OCI-LY7 (cell line): ENCODE data around the gene TTLL3. TPM values are rescaled to one million over a fixed set of nuclear protein-coding genes. Genes with fewer than 3 reads are reported as not detected.

Experiments used
- BruUV-seq: library from RNA; stranded (reverse); fragments of 400-500 nt; replicated peaks from 2 replicates; lab custom pipeline; 2021; lab: Mats Ljungman, UMichigan
- CTCF ChIA-PET: fragments of 300-600 bp; sonication (Branson Sonifier 250); formaldehyde crosslinking; loops from one replicate; lab custom pipeline; 2022; ENCODE audit warnings: antibody characterized with exemption; ENCODE audit not compliant: unreplicated experiment; lab: Charles Lee
- POLR2A ChIA-PET: fragments of 300-600 bp; sonication (Branson Sonifier 250); formaldehyde crosslinking; loops from one replicate; lab custom pipeline; 2022; ENCODE audit warnings: antibody characterized with exemption; lab: Charles Lee
- DNase-seq: peaks from one replicate; pipeline ENCODE4 v3.0.0-alpha.2; 2015; ENCODE audit warnings: low spot score
- H2AFZ ChIP-seq: fragments of 200-600 bp; sonication (generic), shearing (Covaris generic); 2 replicates; pipeline ENCODE4 v1.6.1; 2014; ENCODE audit warnings: mild to moderate bottlenecking, antibody characterized with exemption, low read length, moderate library complexity
- H3K27ac ChIP-seq: fragments of 200-600 bp; sonication (generic); 2 replicates; pipeline ENCODE4 v1.5.1; 2014; ENCODE audit warnings: mixed run types, low read depth, mild to moderate bottlenecking, moderate library complexity, low read length, inconsistent platforms; ENCODE audit not compliant: poor library complexity, severe bottlenecking
- H3K36me3 ChIP-seq: fragments of 200-600 bp; sonication (generic); 2 replicates; pipeline ENCODE4 v1.6.1; 2014; ENCODE audit warnings: mild to moderate bottlenecking, antibody characterized with exemption, low read length, moderate library complexity, mixed read lengths; ENCODE audit not compliant: insufficient read depth
- H3K4me1 ChIP-seq: fragments of 200-600 bp; sonication (generic); 2 replicates; pipeline ENCODE4 v1.5.1; 2014; ENCODE audit warnings: mild to moderate bottlenecking, low read length; ENCODE audit not compliant: insufficient read depth, poor library complexity, severe bottlenecking
- H3K4me2 ChIP-seq: fragments of 200-600 bp; sonication (generic); 2 replicates; pipeline ENCODE4 v1.6.1; 2014; ENCODE audit warnings: mild to moderate bottlenecking, low read length
- H3K4me3 ChIP-seq: fragments of 200-600 bp; sonication (generic); 2 replicates; pipeline ENCODE4 v1.5.1; 2014; ENCODE audit warnings: mild to moderate bottlenecking, low read depth, low read length; ENCODE audit not compliant: poor library complexity, severe bottlenecking
- H3K79me2 ChIP-seq: fragments of 200-600 bp; sonication (generic); 2 replicates; pipeline ENCODE4 v1.6.1; 2016; ENCODE audit warnings: low read depth, mild to moderate bottlenecking, low read length, moderate library complexity, mixed read lengths; ENCODE audit not compliant: insufficient read depth
- H3K9me2 ChIP-seq: fragments of 200-600 bp; sonication (generic); 2 replicates; pipeline ENCODE4 v1.6.1; 2016; ENCODE audit warnings: mild to moderate bottlenecking, low read length, mixed read lengths; ENCODE audit not compliant: insufficient read depth
- H3K9me3 ChIP-seq: fragments of 200-600 bp; sonication (generic); 2 replicates; pipeline ENCODE4 v1.6.1; 2014; ENCODE audit warnings: mild to moderate bottlenecking, mixed run types, low read length, mixed read lengths
- H4K20me1 ChIP-seq: fragments of 200-600 bp; sonication (generic); 2 replicates; pipeline ENCODE4 v1.6.1; 2014; ENCODE audit warnings: mild to moderate bottlenecking, antibody characterized with exemption, low read length, moderate library complexity, mixed read lengths; ENCODE audit not compliant: insufficient read depth
- EZH2phosphoT487 ChIP-seq: fragments of 200-600 bp; sonication (generic); IDR thresholded peaks from 2 replicates; pipeline ENCODE4 v1.6.1; 2018; ENCODE audit warnings: low read depth, borderline replicate concordance, mild to moderate bottlenecking, mixed run types, antibody characterized with exemption, low read length, moderate library complexity, mixed read lengths
- intact Hi-C: fragments of 100-400 bp; cut with micrococcal nuclease; formaldehyde crosslinking; loops from one replicate; pipeline ENCODE4 v1.10.0; 2022; ENCODE audit not compliant: unreplicated experiment
- total RNA-seq, 2 experiments: library from RNA; depleted of rRNA in 1 of 2; stranded (reverse); fragments of >200 nt in 1 of 2; shearing (Covaris generic) in 1 of 2; gene quantifications; 2 replicates each; pipeline ENCODE4 v1.2.3, GENCODE V29; 2014 to 2022
- TF ChIP-seq, protein P1 (sequence below): fragments of 200-600 bp; sonication (generic); conservative IDR thresholded peaks from 2 replicates; pipeline ENCODE4 v1.5.1; 2014; ENCODE audit warnings: mild to moderate bottlenecking, antibody characterized with exemption, low read length, moderate library complexity, mixed read lengths

TTLL3 gene
- total RNA-seq, 2 experiments from 2014 or later: 65.4 to 127 TPM

DNA sequence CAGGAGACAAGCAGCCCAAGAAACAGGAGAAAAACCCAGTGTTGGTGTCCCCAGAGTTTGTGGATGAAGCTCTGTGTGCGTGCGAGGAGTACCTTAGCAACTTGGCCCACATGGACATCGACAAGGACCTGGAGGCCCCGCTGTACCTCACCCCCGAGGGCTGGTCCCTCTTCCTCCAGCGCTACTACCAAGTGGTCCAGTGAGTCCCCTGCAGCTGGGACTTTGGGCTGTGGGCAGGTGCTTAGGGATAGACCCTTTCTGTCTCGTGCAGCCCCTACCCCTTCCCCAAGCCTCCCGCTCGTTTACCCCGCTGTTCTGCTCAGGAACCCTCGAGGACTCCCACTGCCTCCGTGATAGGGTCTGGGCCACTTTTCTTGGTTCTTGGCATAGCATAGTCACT, 10.5 kb downstream of the TTLL3 start:
- POLR2A ChIA-PET: no interaction called here
- BruUV-seq: no TSS peak
- no peaks in the 10 kb centered on the region for H3K79me2 ChIP-seq

DNA sequence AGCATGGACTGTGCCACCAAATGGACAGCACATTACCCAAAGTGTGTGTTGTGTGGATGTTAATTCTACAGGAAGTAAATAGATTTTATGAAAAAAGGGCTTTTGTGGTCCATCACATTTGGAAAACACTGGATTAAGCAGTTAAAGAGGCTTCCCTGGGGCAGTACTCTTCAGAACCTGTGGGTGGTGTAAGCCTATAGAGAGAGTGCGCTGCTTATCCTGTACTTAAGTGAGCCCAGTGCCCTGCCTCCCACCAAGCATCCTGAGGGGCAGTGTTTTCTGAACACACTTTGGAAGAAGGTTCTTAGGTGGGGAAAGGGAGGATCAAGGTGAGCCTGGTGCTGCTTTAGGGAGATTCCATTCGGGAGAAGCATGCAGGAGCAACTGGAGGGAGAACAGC, 10.9 kb downstream of the TTLL3 start:
- H3K27ac ChIP-seq: no peak overlapping the region
- H3K9me2 ChIP-seq: no peaks in the 10 kb centered on the region
- H3K9me3 ChIP-seq: no peaks in the 10 kb centered on the region
- no peak overlapping the region for H3K4me3 ChIP-seq
- ChIA-PET POLR2A (interaction anchor here (0.6 to 1.3 kb wide), 2 partner anchors 9 to 46 kb away, joined by 3 to 4 read pairs; no protein-coding TSS in a partner anchor), CTCF (interaction anchor here (0.5 kb wide), 1 partner anchor 94 kb away, joined by 6 read pairs; no protein-coding TSS in a partner anchor)
- peaks cover 13% of the 10 kb centered on the region; the same call in 1 of the 2 replicates for H3K36me3 ChIP-seq
- H2AFZ ChIP-seq: no peak overlapping the region
- H3K79me2 ChIP-seq: no peaks in the 10 kb centered on the region
- peak; percentile 15 for DNase-seq
- no peak for TF ChIP-seq EZH2phosphoT487
- TF ChIP-seq, protein P1, sequence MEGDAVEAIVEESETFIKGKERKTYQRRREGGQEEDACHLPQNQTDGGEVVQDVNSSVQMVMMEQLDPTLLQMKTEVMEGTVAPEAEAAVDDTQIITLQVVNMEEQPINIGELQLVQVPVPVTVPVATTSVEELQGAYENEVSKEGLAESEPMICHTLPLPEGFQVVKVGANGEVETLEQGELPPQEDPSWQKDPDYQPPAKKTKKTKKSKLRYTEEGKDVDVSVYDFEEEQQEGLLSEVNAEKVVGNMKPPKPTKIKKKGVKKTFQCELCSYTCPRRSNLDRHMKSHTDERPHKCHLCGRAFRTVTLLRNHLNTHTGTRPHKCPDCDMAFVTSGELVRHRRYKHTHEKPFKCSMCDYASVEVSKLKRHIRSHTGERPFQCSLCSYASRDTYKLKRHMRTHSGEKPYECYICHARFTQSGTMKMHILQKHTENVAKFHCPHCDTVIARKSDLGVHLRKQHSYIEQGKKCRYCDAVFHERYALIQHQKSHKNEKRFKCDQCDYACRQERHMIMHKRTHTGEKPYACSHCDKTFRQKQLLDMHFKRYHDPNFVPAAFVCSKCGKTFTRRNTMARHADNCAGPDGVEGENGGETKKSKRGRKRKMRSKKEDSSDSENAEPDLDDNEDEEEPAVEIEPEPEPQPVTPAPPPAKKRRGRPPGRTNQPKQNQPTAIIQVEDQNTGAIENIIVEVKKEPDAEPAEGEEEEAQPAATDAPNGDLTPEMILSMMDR: peak; percentile 60
- H3K4me1 ChIP-seq: no peaks in the 10 kb centered on the region
- no peaks in the 10 kb centered on the region for H4K20me1 ChIP-seq
- no TSS peak for BruUV-seq
- no peak overlapping the region for H3K4me2 ChIP-seq
- intact Hi-C loops: no loop called here

More for the DNA sequence above, 10.5 kb downstream of the TTLL3 start:
- H3K9me2 ChIP-seq: no peaks in the 10 kb centered on the region
- no peak for DNase-seq
- H3K9me3 ChIP-seq: no peaks in the 10 kb centered on the region
- no peak overlapping the region for H3K4me3 ChIP-seq
- TF ChIP-seq EZH2phosphoT487: no peak
- TF ChIP-seq, protein P1: no peak
- no peaks in the 10 kb centered on the region for H4K20me1 ChIP-seq
- CTCF ChIA-PET: no interaction called here
- H3K36me3 ChIP-seq: peaks cover 10% of the 10 kb centered on the region; the same call in 1 of the 2 replicates
- H3K4me2 ChIP-seq: no peak overlapping the region
- H3K27ac ChIP-seq: no peak overlapping the region
- H2AFZ ChIP-seq: no peak overlapping the region
- intact Hi-C loops: no loop called here
- no peaks in the 10 kb centered on the region for H3K4me1 ChIP-seq

DNA sequence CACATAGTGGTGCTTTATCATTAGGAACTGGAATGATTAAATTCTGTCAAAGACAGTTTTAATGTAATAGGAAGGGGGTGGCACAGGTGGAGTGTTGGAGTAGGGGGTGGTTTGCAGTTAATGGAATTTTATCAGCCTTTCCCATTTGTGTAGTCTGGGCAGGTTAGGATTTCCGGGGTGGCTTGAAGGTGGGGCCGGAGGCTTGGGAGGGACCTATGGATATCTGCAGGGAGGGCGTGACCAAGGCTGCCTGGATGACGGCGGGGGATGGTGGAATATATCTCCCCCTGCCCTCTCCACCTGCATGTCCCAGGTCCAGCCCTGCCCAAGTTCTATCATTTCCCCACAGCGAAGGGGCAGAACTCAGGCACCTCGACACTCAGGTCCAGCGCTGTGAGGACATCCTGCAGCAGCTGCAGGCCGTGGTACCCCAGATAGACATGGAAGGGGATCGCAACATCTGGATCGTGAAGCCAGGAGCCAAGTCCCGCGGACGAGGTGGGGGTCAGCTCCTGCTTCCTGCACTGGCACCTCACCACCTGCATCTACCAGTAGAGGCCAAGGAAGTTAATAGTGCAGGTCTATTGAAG, 15.5 kb downstream of the TTLL3 start:
- no peaks in the 10 kb centered on the region for H4K20me1 ChIP-seq
- peaks cover 44% of the 10 kb centered on the region for H3K36me3 ChIP-seq
- TF ChIP-seq, protein P1: no peak
- TF ChIP-seq EZH2phosphoT487: no peak
- ChIA-PET CTCF (no interaction called here), POLR2A (no interaction called here)
- H2AFZ ChIP-seq: no peak overlapping the region
- no peak overlapping the region for H3K4me2 ChIP-seq
- H3K4me1 ChIP-seq: peaks cover 3% of the 10 kb centered on the region
- H3K4me3 ChIP-seq: no peak overlapping the region
- BruUV-seq: no TSS peak
- no peaks in the 10 kb centered on the region for H3K9me3 ChIP-seq
- intact Hi-C loops: no loop called here
- H3K79me2 ChIP-seq: no peaks in the 10 kb centered on the region
- no peak for DNase-seq
- no peaks in the 10 kb centered on the region for H3K9me2 ChIP-seq
- H3K27ac ChIP-seq: no peak overlapping the region
